HepG2 (cell line): Measurements from ENCODE around the gene PGPEP1. TPM values are rescaled to one million over a fixed set of nuclear protein-coding genes. Genes with fewer than 3 reads are reported as not detected.

Source experiments
- MLLT10 ChIP-seq: sonication (generic); formaldehyde crosslinking; IDR thresholded peaks from 2 replicates; pipeline ENCODE4 v1.4.0; 2020; ENCODE audit warnings: missing genetic modification reagents
- ZFP36L1 ChIP-seq: sonication (generic); formaldehyde crosslinking; IDR thresholded peaks from 2 replicates; pipeline ENCODE4 v1.8.0; 2022; ENCODE audit warnings: mild to moderate bottlenecking, missing genetic modification reagents, moderate library complexity
- ZNF224 ChIP-seq: sonication (generic); formaldehyde crosslinking; IDR thresholded peaks from 2 replicates; pipeline ENCODE4 v1.5.0; 2020; ENCODE audit warnings: mild to moderate bottlenecking, missing genetic modification reagents
- ZNF556 ChIP-seq: sonication (generic); formaldehyde crosslinking; IDR thresholded peaks from 2 replicates; pipeline ENCODE4 v1.4.0; 2020; ENCODE audit warnings: mild to moderate bottlenecking, missing genetic modification reagents, borderline replicate concordance
- ZNF619 ChIP-seq: sonication (generic); formaldehyde crosslinking; IDR thresholded peaks from 2 replicates; pipeline ENCODE4 v1.4.0; 2020; ENCODE audit warnings: mild to moderate bottlenecking, missing genetic modification reagents
- ZNF703 ChIP-seq: sonication (generic); formaldehyde crosslinking; IDR thresholded peaks from 2 replicates; pipeline ENCODE4 v1.5.1; 2020; ENCODE audit warnings: missing genetic modification reagents, mild to moderate bottlenecking, moderate library complexity, borderline replicate concordance
- ZNF883 ChIP-seq: sonication (generic); formaldehyde crosslinking; IDR thresholded peaks from 2 replicates; pipeline ENCODE4 v1.5.1; 2020; ENCODE audit warnings: mild to moderate bottlenecking, missing genetic modification reagents; ENCODE audit errors: not compliant biosample characterization
- polyA plus RNA-seq, 8 experiments: library from polyadenylated mRNA; depleted of rRNA in 3 of 8; stranded (reverse) in 7 of 8; unstranded in 1 of 8; fragments of >200 nt; fragmentation: Illumina TruSeq in 4 of 8; extraction: Trizol in 4 of 8; gene quantifications; 2 replicates each; pipeline versions ENCODE4 v1.2.1 to v1.2.3, GENCODE V29; 2011 to 2016; ENCODE audit warnings: low read depth in 4 of 8, missing spikeins in 1 of 8, mixed read lengths in 1 of 8; ENCODE audit not compliant: insufficient read depth in 1 of 8
- total RNA-seq, 5 experiments: library from RNA; depleted of rRNA; stranded (reverse); fragments of >200 nt; fragmentation: Illumina TruSeq; extraction: Trizol; gene quantifications; 2 replicates each; pipeline ENCODE4 v1.2.3, GENCODE V29; 2016; ENCODE audit warnings: low read depth in 1 of 5
- TF ChIP-seq, protein P1 (sequence below): sonication (generic); formaldehyde crosslinking; IDR thresholded peaks from 2 replicates; pipeline ENCODE4 v1.8.1; 2023; ENCODE audit warnings: mild to moderate bottlenecking, missing genetic modification reagents
- TF ChIP-seq, protein P2 (sequence below): sonication (generic); formaldehyde crosslinking; conservative IDR thresholded peaks from 2 replicates; pipeline ENCODE4 v1.8.0; 2022; ENCODE audit warnings: mild to moderate bottlenecking, moderate library complexity, missing genetic modification reagents
- TF ChIP-seq, protein P3 (sequence below): sonication (generic); formaldehyde crosslinking; IDR thresholded peaks from 2 replicates; pipeline ENCODE4 v1.9.0; 2021; ENCODE audit warnings: missing genetic modification reagents, mild to moderate bottlenecking, borderline replicate concordance
- TF ChIP-seq, protein P4 (sequence below): sonication (generic); formaldehyde crosslinking; IDR thresholded peaks from 2 replicates; pipeline ENCODE4 v1.4.0; 2020; ENCODE audit warnings: mild to moderate bottlenecking, missing genetic modification reagents
- TF ChIP-seq, protein P5 (sequence below): sonication (generic); formaldehyde crosslinking; IDR thresholded peaks from 2 replicates; pipeline ENCODE4 v1.4.0; 2020; ENCODE audit warnings: mild to moderate bottlenecking, low read depth, missing genetic modification reagents
- TF ChIP-seq, protein P6 (sequence below): sonication (generic); formaldehyde crosslinking; IDR thresholded peaks from 2 replicates; pipeline ENCODE4 v1.4.0; 2020; ENCODE audit warnings: mild to moderate bottlenecking, missing genetic modification reagents

PGPEP1 gene
- total and polyA plus RNA-seq, 2 of the 13 experiments (the other 11 are each of a cell fraction or from before 2014, with no cell fraction given): 53.1 to 56.6 TPM

DNA sequence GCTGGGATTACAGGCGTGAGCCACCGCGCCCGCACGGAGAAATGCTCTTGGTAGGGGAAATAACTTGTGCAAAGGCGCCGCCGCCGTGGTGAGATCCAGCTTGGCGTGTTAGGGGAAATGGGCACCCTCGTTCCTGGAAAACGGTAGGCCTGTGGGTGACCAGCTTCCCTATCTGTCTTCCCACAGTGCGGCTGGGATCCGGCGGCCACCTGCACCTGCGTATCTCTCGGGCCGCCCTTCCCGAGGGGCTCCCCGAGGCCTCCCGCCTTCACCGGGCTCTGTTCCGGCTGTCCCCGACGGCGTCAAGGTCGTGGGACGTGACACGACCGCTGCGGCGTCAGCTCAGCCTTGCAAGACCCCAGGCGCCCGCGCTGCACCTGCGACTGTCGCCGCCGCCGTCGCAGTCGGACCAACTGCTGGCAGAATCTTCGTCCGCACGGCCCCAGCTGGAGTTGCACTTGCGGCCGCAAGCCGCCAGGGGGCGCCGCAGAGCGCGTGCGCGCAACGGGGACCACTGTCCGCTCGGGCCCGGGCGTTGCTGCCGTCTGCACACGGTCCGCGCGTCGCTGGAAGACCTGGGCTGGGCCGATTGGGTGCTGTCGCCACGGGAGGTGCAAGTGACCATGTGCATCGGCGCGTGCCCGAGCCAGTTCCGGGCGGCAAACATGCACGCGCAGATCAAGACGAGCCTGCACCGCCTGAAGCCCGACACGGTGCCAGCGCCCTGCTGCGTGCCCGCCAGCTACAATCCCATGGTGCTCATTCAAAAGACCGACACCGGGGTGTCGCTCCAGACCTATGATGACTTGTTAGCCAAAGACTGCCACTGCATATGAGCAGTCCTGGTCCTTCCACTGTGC lies 47.9 kb downstream of the PGPEP1 start (continued):
- TF ChIP-seq, protein P1, sequence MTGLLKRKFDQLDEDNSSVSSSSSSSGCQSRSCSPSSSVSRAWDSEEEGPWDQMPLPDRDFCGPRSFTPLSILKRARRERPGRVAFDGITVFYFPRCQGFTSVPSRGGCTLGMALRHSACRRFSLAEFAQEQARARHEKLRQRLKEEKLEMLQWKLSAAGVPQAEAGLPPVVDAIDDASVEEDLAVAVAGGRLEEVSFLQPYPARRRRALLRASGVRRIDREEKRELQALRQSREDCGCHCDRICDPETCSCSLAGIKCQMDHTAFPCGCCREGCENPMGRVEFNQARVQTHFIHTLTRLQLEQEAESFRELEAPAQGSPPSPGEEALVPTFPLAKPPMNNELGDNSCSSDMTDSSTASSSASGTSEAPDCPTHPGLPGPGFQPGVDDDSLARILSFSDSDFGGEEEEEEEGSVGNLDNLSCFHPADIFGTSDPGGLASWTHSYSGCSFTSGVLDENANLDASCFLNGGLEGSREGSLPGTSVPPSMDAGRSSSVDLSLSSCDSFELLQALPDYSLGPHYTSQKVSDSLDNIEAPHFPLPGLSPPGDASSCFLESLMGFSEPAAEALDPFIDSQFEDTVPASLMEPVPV (CRISPR knock-in tag): peak; percentile 77
- TF ChIP-seq MLLT10 (CRISPR knock-in tag): no peak
- TF ChIP-seq ZNF619 (CRISPR knock-in tag): no peak
- no peak; the same call in none of the 2 replicates for TF ChIP-seq ZFP36L1
- TF ChIP-seq, protein P2, sequence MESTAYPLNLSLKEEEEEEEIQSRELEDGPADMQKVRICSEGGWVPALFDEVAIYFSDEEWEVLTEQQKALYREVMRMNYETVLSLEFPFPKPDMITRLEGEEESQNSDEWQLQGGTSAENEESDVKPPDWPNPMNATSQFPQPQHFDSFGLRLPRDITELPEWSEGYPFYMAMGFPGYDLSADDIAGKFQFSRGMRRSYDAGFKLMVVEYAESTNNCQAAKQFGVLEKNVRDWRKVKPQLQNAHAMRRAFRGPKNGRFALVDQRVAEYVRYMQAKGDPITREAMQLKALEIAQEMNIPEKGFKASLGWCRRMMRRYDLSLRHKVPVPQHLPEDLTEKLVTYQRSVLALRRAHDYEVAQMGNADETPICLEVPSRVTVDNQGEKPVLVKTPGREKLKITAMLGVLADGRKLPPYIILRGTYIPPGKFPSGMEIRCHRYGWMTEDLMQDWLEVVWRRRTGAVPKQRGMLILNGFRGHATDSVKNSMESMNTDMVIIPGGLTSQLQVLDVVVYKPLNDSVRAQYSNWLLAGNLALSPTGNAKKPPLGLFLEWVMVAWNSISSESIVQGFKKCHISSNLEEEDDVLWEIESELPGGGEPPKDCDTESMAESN (CRISPR knock-in tag): peak; percentile 78
- no peak for TF ChIP-seq ZNF703 (CRISPR knock-in tag)
- TF ChIP-seq, protein P3, sequence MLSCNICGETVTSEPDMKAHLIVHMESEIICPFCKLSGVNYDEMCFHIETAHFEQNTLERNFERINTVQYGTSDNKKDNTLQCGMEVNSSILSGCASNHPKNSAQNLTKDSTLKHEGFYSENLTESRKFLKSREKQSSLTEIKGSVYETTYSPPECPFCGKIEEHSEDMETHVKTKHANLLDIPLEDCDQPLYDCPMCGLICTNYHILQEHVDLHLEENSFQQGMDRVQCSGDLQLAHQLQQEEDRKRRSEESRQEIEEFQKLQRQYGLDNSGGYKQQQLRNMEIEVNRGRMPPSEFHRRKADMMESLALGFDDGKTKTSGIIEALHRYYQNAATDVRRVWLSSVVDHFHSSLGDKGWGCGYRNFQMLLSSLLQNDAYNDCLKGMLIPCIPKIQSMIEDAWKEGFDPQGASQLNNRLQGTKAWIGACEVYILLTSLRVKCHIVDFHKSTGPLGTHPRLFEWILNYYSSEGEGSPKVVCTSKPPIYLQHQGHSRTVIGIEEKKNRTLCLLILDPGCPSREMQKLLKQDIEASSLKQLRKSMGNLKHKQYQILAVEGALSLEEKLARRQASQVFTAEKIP: 0 out of 2 replicates have a peak, but pooled peaks have one; percentile 78
- no peak; the same call in 1 of the 2 replicates for TF ChIP-seq ZNF224 (CRISPR knock-in tag)
- TF ChIP-seq, protein P4, sequence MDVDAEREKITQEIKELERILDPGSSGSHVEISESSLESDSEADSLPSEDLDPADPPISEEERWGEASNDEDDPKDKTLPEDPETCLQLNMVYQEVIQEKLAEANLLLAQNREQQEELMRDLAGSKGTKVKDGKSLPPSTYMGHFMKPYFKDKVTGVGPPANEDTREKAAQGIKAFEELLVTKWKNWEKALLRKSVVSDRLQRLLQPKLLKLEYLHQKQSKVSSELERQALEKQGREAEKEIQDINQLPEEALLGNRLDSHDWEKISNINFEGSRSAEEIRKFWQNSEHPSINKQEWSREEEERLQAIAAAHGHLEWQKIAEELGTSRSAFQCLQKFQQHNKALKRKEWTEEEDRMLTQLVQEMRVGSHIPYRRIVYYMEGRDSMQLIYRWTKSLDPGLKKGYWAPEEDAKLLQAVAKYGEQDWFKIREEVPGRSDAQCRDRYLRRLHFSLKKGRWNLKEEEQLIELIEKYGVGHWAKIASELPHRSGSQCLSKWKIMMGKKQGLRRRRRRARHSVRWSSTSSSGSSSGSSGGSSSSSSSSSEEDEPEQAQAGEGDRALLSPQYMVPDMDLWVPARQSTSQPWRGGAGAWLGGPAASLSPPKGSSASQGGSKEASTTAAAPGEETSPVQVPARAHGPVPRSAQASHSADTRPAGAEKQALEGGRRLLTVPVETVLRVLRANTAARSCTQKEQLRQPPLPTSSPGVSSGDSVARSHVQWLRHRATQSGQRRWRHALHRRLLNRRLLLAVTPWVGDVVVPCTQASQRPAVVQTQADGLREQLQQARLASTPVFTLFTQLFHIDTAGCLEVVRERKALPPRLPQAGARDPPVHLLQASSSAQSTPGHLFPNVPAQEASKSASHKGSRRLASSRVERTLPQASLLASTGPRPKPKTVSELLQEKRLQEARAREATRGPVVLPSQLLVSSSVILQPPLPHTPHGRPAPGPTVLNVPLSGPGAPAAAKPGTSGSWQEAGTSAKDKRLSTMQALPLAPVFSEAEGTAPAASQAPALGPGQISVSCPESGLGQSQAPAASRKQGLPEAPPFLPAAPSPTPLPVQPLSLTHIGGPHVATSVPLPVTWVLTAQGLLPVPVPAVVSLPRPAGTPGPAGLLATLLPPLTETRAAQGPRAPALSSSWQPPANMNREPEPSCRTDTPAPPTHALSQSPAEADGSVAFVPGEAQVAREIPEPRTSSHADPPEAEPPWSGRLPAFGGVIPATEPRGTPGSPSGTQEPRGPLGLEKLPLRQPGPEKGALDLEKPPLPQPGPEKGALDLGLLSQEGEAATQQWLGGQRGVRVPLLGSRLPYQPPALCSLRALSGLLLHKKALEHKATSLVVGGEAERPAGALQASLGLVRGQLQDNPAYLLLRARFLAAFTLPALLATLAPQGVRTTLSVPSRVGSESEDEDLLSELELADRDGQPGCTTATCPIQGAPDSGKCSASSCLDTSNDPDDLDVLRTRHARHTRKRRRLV (CRISPR knock-in tag): peak; percentile 65; the same call in 1 of the 2 replicates
- TF ChIP-seq ZNF556: peak; percentile 92
- peak; percentile 91 for TF ChIP-seq ZNF883
- TF ChIP-seq, protein P5, sequence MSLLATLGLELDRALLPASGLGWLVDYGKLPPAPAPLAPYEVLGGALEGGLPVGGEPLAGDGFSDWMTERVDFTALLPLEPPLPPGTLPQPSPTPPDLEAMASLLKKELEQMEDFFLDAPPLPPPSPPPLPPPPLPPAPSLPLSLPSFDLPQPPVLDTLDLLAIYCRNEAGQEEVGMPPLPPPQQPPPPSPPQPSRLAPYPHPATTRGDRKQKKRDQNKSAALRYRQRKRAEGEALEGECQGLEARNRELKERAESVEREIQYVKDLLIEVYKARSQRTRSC: 0 out of 2 replicates have a peak, but pooled peaks have one; percentile 76
- TF ChIP-seq, protein P6, sequence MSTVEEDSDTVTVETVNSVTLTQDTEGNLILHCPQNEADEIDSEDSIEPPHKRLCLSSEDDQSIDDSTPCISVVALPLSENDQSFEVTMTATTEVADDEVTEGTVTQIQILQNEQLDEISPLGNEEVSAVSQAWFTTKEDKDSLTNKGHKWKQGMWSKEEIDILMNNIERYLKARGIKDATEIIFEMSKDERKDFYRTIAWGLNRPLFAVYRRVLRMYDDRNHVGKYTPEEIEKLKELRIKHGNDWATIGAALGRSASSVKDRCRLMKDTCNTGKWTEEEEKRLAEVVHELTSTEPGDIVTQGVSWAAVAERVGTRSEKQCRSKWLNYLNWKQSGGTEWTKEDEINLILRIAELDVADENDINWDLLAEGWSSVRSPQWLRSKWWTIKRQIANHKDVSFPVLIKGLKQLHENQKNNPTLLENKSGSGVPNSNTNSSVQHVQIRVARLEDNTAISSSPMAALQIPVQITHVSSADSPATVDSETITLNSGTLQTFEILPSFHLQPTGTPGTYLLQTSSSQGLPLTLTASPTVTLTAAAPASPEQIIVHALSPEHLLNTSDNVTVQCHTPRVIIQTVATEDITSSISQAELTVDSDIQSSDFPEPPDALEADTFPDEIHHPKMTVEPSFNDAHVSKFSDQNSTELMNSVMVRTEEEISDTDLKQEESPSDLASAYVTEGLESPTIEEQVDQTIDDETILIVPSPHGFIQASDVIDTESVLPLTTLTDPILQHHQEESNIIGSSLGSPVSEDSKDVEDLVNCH (CRISPR knock-in tag): no peak
